B cell (primary cell): Measurements from ENCODE around the gene PRELID2. TPM values are rescaled to one million over a fixed set of nuclear protein-coding genes. Genes with fewer than 3 reads are reported as not detected.

Experiments used
- ATAC-seq: fragments of 200-7000 bp; cut with Tn5 transposase; one replicate; pipeline ENCODE4 v1.10.0; 2021; ENCODE audit warnings: low read depth, mild to moderate bottlenecking, moderate number of reproducible peaks, moderate library complexity
- CTCF ChIA-PET: fragments of 350-600 bp; sonication (Branson Sonifier 250); formaldehyde crosslinking; loops from one replicate; lab custom pipeline; 2021; ENCODE audit warnings: antibody characterized with exemption, inconsistent platforms; lab: Charles Lee
- POLR2A ChIA-PET: fragments of 350-600 bp; sonication (Branson Sonifier 250); formaldehyde crosslinking; loops from one replicate; lab custom pipeline; 2021; ENCODE audit warnings: antibody characterized with exemption; lab: Charles Lee
- DNase-seq: peaks from one replicate; pipeline ENCODE4 v3.0.0; 2013
- H2AFZ ChIP-seq: 2 replicates; pipeline ENCODE4 v1.6.1; 2012; ENCODE audit warnings: mild to moderate bottlenecking, low read depth, low read length; ENCODE audit not compliant: insufficient read depth, poor library complexity, severe bottlenecking
- H3K27ac ChIP-seq, 2 donors: 1 replicate in 1 of 2; 2 replicates in 1 of 2; pipeline ENCODE4 v1.5.1; 2012 to 2013; ENCODE audit warnings: low read length in 2 of 2, mild to moderate bottlenecking in 2 of 2, moderate library complexity in 1 of 2
- H3K27me3 ChIP-seq, 4 experiments: fragments of 200-600 bp in 1 of 4; sonication (generic) in 1 of 4; replicated peaks in 1 of 4; 1 replicate in 2 of 4; 2 replicates in 2 of 4; pipeline versions ENCODE4 v1.6.1 to v1.7.0; 2013 to 2016; ENCODE audit warnings: low read length in 3 of 4, mild to moderate bottlenecking in 2 of 4, mixed read lengths in 1 of 4, moderate library complexity in 1 of 4; ENCODE audit not compliant: insufficient read depth in 4 of 4, control insufficient read depth in 3 of 4; ENCODE audit errors: control extremely low read depth in 1 of 4
- H3K36me3 ChIP-seq, 2 experiments: replicated peaks in 1 of 2; 1 replicate in 1 of 2; 2 replicates in 1 of 2; pipeline versions ENCODE4 v1.6.1 to v1.7.1; 2013; ENCODE audit warnings: low read length in 1 of 2; ENCODE audit not compliant: insufficient read depth in 2 of 2, control insufficient read depth in 1 of 2; ENCODE audit errors: control extremely low read depth in 1 of 2, extremely low read depth in 1 of 2
- H3K4me1 ChIP-seq, 2 donors: fragments of 200-600 bp in 1 of 2; sonication (generic) in 1 of 2; 1 replicate in 1 of 2; 2 replicates in 1 of 2; pipeline versions ENCODE4 v1.5.1 to v1.6.1; 2013 to 2017; ENCODE audit warnings: low read length in 2 of 2; ENCODE audit not compliant: control insufficient read depth in 2 of 2, insufficient read depth in 2 of 2
- H3K4me2 ChIP-seq: replicated peaks from 2 replicates; pipeline ENCODE3; 2012; ENCODE audit warnings: mild to moderate bottlenecking, low read depth, low read length; ENCODE audit not compliant: poor library complexity, severe bottlenecking
- H3K4me3 ChIP-seq, 5 experiments: fragments of 200-600 bp in 1 of 5; sonication (generic) in 1 of 5; 1 replicate in 3 of 5; 2 replicates in 2 of 5; pipeline versions ENCODE4 v1.5.1 to v1.7.0; 2011 to 2016; ENCODE audit warnings: low read length in 4 of 5, mild to moderate bottlenecking in 4 of 5, low read depth in 2 of 5, control low read depth in 1 of 5, moderate library complexity in 1 of 5; ENCODE audit not compliant: insufficient read depth in 1 of 5; ENCODE audit errors: control extremely low read depth in 1 of 5, extremely low read depth in 1 of 5
- H3K79me2 ChIP-seq: fragments of 200-600 bp; sonication (generic); one replicate; pipeline ENCODE4 v1.6.0; 2016; ENCODE audit warnings: low read length; ENCODE audit not compliant: control insufficient read depth, insufficient read depth
- H3K9ac ChIP-seq: fragments of 200-600 bp; sonication (generic); 2 replicates; pipeline ENCODE4 v1.6.1; 2017; ENCODE audit warnings: mild to moderate bottlenecking, low read length, moderate library complexity
- H3K9me3 ChIP-seq, 3 donors: one replicate each; pipeline versions ENCODE4 v1.6.1 to v1.7.1; 2013; ENCODE audit warnings: low read length in 2 of 3; ENCODE audit not compliant: control insufficient read depth in 2 of 3, insufficient read depth in 1 of 3; ENCODE audit errors: control extremely low read depth in 1 of 3
- H4K20me1 ChIP-seq: 2 replicates; pipeline ENCODE4 v1.6.0; 2012; ENCODE audit warnings: mild to moderate bottlenecking, low read length; ENCODE audit not compliant: insufficient read depth, control insufficient read depth, poor library complexity, severe bottlenecking
- H3K27ac Mint-ChIP-seq: one replicate; pipeline ENCODE4 v1.8.0; 2021; ENCODE audit warnings: mixed read lengths
- H3K27me3 Mint-ChIP-seq: one replicate; pipeline ENCODE4 v1.8.0; 2021; ENCODE audit warnings: mixed read lengths
- H3K4me1 Mint-ChIP-seq: one replicate; pipeline ENCODE4 v1.8.0; 2021; ENCODE audit warnings: mixed read lengths
- H3K4me3 Mint-ChIP-seq: one replicate; pipeline ENCODE4 v1.8.0; 2021; ENCODE audit warnings: mixed read lengths
- H3K9me3 Mint-ChIP-seq: one replicate; pipeline ENCODE4 v1.8.0; 2022; ENCODE audit warnings: mixed read lengths; ENCODE audit not compliant: insufficient read depth
- CTCF ChIP-seq: fragments of 200-600 bp; IDR thresholded peaks from one replicate; pipeline ENCODE4 v1.8.0; 2022; ENCODE audit warnings: antibody characterized with exemption, mild to moderate bottlenecking
- EZH2 ChIP-seq: IDR thresholded peaks from 2 replicates; pipeline ENCODE4 v1.6.1; 2012; ENCODE audit warnings: borderline replicate concordance, low read depth, mild to moderate bottlenecking, moderate library complexity, low read length; ENCODE audit not compliant: insufficient read depth, poor library complexity, severe bottlenecking
- WGBS: methylation state at CpG from one replicate; pipeline ENCODE4 v1.1.5; 2013; ENCODE audit warnings: missing lambda C conversion rate; ENCODE audit not compliant: insufficient coverage; 5-methylcytosine and 5-hydroxymethylcytosine counted together
- intact Hi-C: fragments of 100-400 bp; cut with micrococcal nuclease; formaldehyde crosslinking; loops from one replicate; pipeline ENCODE4 v1.10.0; 2022
- polyA plus RNA-seq: library from polyadenylated mRNA; depleted of rRNA; stranded (reverse); fragments of >200 nt; gene quantifications from 2 replicates; pipeline ENCODE4 v1.2.3, GENCODE V29; 2012
- total RNA-seq, 2 donors: library from RNA; stranded (reverse); fragments of 120-200 nt in 1 of 2; gene quantifications; 1 replicate in 1 of 2; 2 replicates in 1 of 2; pipeline versions ENCODE4 v1.2.3 to v1.2.4, GENCODE V29; 2013 to 2022

Gene PRELID2
- total and polyA plus RNA-seq, 2 donors (not counting 1 experiment from before 2014, with no cell fraction given) = 0.63 to 2.7 TPM

- whole genome bisulfite sequencing = 97% methylated on average over 3 of the region's 9 CpGs
- Mint-ChIP-seq H3K9me3 (no peaks in the 10 kb centered on the region), H3K27me3 (no peaks in the 10 kb centered on the region), H3K4me3 (no peak overlapping the region), H3K27ac (no peak overlapping the region), H3K4me1 (no peaks in the 10 kb centered on the region)
- Histone ChIP-seq H4K20me1 (no peaks in the 10 kb centered on the region), H3K79me2 (no peaks in the 10 kb centered on the region), H3K9me3 (no peaks in the 10 kb centered on the region), H3K36me3 (no peaks in the 10 kb centered on the region), H3K9ac (no peak overlapping the region), H2AFZ (no peak overlapping the region), H3K27me3 (no peaks in the 10 kb centered on the region), H3K27ac (no peak overlapping the region), H3K4me2 (no peak overlapping the region), H3K4me1 (no peaks in the 10 kb centered on the region), H3K4me3 (no peak overlapping the region)
- TF ChIP-seq CTCF = no peak
- no peak for TF ChIP-seq EZH2
- ChIA-PET POLR2A (no interaction called here), CTCF (interaction anchor here (0.7 to 1.1 kb wide), 2 partner anchors 23 to 1599 kb away, joined by 3 read pairs; no protein-coding TSS in a partner anchor)
- DNase-seq (no peak), ATAC-seq (no peak)
- intact Hi-C loops = no loop called here
Observed at GRCh38 chr5:145803112-145804004, 31.8 kb downstream of the PRELID2 start.

- Histone ChIP-seq H3K4me1 (no peaks in the 10 kb centered on the region), H3K4me3 (no peak overlapping the region), H3K79me2 (no peaks in the 10 kb centered on the region), H3K9ac (no peak overlapping the region), H3K36me3 (no peaks in the 10 kb centered on the region), H3K4me2 (no peak overlapping the region), H3K27ac (no peak overlapping the region), H3K9me3 (no peaks in the 10 kb centered on the region), H4K20me1 (no peaks in the 10 kb centered on the region), H3K27me3 (no peaks in the 10 kb centered on the region), H2AFZ (no peak overlapping the region)
- intact Hi-C loops = no loop called here
- Mint-ChIP-seq H3K4me1 (no peaks in the 10 kb centered on the region), H3K4me3 (no peak overlapping the region), H3K27ac (no peak overlapping the region), H3K9me3 (no peaks in the 10 kb centered on the region), H3K27me3 (no peaks in the 10 kb centered on the region)
- CTCF ChIA-PET = interaction anchor here (0.7 kb wide), 1 partner anchor 8 kb away, joined by 3 read pairs; no protein-coding TSS in a partner anchor
- 93% methylated on average over 2 of the region's 4 CpGs for WGBS
- POLR2A ChIA-PET = no interaction called here
- DNase-seq (no peak), ATAC-seq (no peak)
- no peak for TF ChIP-seq EZH2
Observed at GRCh38 chr5:145801195-145801594, 33.9 kb downstream of the PRELID2 start.
